ENCODE measurements around the gene SUMO4.

DNA sequence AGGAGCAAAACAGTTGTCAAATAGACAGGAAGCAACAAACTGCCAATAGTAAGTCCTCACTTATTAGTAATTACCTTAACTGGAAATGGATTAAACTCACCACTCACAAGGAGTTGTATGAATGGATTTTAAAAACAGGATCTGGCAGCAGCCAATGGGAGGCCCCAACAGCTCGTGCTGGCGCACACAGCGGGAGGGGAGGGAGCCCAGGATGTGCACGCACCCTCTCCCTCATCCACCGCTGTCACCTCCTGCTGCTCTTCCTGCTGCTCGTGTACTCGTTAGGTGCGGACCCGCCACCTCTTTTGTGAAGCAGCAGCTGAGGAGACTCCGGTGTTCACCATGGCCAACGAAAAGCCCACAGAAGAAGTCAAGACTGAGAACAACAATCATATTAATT is at the start of gene SUMO4:
- no peak for TF ChIP-seq CTCF (IDR thresholded peaks at IDR 0.05)
- no peak for TF ChIP-seq EZH2 (IDR thresholded peaks at IDR 0.05; ENCODE audit: borderline replicate concordance, insufficient read depth, low read depth, low read length, poor library complexity, severe bottlenecking)
